ENCODE measurements around the gene DMWD. TPM values are rescaled to one million over a fixed set of nuclear protein-coding genes. Genes with fewer than 3 reads are reported as not detected.
"Not testable (repeated sequence)": the region's sequence is repeated elsewhere in the genome, so short reads cannot be mapped to it uniquely, and the experiment has no call there.

DMWD gene
- total RNA-seq, 2 donors from 2014 or later, result 29.1 to 43.6 TPM

- intact Hi-C loops (cut with DNase I), result no loop called here
- no peaks in the 10 kb centered on the region for H3K36me3 ChIP-seq
- H3K27ac ChIP-seq, result no peak overlapping the region
- H3K27me3 ChIP-seq, result no peaks in the 10 kb centered on the region
- no peaks in the 10 kb centered on the region for H3K4me1 ChIP-seq
- DNase-seq, result no peak
- no peaks in the 10 kb centered on the region for H3K9me3 ChIP-seq
- no peak for TF ChIP-seq CTCF (IDR thresholded peaks at IDR 0.05)
- no peak overlapping the region for H3K4me3 ChIP-seq
- no peak overlapping the region for H3K9ac ChIP-seq (ENCODE audit: low read depth in 2 of 2, low read length in 2 of 2)
Observed at GRCh38 chr19:45805719-45806118, 13.1 kb upstream of the DMWD start.

DNA sequence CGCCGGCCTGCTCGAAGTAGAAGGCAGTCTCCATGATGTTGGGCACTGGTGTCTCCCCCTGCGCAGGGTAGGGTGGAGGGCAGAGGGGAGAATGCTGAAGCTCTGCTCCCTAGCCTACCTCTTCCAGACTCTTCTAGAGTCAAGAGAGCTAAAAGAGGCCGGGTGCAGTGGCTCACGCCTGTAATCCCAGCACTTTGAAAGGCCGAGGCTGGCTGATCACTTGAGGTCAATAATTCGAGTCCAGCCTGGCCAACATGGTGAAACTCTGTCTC, 12.2 kb upstream of the DMWD start:
- Histone ChIP-seq H3K9me3 (no peaks in the 10 kb centered on the region), H3K27ac (no peak overlapping the region), H3K27me3 (no peaks in the 10 kb centered on the region), H3K4me3 (no peak overlapping the region), H3K36me3 (no peaks in the 10 kb centered on the region), H3K9ac (ENCODE audit: low read depth in 2 of 2, low read length in 2 of 2) (no peak overlapping the region), H3K4me1 (no peaks in the 10 kb centered on the region)
- intact Hi-C loops (cut with DNase I), result no loop called here
- no peak for TF ChIP-seq CTCF (IDR thresholded peaks at IDR 0.05)
- DNase-seq, result no peak

- no peak overlapping the region for H3K4me3 ChIP-seq
- no peak for DNase-seq
- intact Hi-C loops (cut with DNase I), result no loop called here
- H3K9ac ChIP-seq (ENCODE audit: low read depth in 2 of 2, low read length in 2 of 2), result no peak overlapping the region
- TF ChIP-seq CTCF (IDR thresholded peaks at IDR 0.05), result no peak
- no peaks in the 10 kb centered on the region for H3K36me3 ChIP-seq
- no peaks in the 10 kb centered on the region for H3K4me1 ChIP-seq
- H3K27me3 ChIP-seq, result no peaks in the 10 kb centered on the region
- no peak overlapping the region for H3K27ac ChIP-seq
- no peaks in the 10 kb centered on the region for H3K9me3 ChIP-seq
Observed at GRCh38 chr19:45804140-45804958, 11.7 kb upstream of the DMWD start.

DNA sequence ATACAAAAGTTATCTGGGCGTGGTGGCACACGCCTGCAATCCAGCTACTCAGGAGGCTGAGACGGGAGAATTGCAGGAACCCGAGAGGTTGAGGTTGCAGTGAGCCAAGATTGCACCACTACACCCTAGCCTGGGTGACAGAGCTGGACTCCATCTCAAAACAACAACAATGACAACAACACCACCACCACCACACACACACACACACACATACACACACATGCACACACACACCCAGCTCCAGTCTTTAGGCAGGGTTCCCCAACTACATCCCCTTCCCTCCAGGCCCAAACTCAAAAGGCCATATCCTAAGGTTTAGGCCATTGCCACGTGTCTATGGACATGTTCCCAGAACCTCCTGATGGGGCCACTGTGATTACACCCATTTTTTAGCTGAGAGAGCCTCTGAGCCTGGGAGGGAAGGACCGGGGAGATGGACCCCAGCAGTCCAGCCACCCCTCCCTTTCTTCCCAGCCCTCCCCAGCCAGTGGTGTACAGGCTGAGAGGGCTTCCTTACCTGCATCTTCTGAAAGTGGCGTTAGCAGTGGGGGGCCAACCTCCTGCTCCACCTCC, 9.0 kb upstream of the DMWD start:
- Histone ChIP-seq H3K27ac (no peak overlapping the region), H3K9ac (ENCODE audit: low read depth in 2 of 2, low read length in 2 of 2) (no peak overlapping the region), H3K27me3 (no peaks in the 10 kb centered on the region), H3K4me1 (no peaks in the 10 kb centered on the region), H3K36me3 (no peaks in the 10 kb centered on the region), H3K9me3 (no peaks in the 10 kb centered on the region), H3K4me3 (no peak overlapping the region)
- no peak for DNase-seq
- intact Hi-C loops (cut with DNase I), result no loop called here
- TF ChIP-seq CTCF (IDR thresholded peaks at IDR 0.05), result no peak

DNA sequence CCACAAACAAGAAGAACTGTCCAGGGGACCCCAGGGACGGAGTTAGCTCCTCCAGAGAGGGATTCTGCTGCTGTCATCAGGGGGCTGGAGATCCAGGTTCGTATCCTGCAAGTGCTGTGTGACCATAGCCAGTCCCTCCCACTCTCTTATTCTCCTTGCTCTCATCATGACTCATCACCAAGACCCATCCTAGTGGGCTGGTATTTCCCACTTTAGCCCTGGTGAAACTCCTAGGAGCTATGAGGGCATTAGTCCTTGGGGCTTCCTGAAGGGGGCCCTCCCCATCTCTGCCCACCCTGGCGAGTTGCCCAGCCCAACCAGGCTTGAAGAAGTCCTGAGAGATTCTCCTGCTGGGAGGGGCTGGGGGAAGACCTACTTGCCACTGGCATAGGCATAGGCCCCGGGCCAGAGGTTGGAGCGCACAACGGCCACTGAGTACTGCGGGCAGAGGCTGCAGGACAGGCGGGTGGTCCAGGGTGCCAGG, 7.5 kb upstream of the DMWD start:
- TF ChIP-seq CTCF (IDR thresholded peaks at IDR 0.05), result no peak
- Histone ChIP-seq H3K9me3 (no peaks in the 10 kb centered on the region), H3K27ac (no peak overlapping the region), H3K27me3 (no peaks in the 10 kb centered on the region), H3K4me1 (no peaks in the 10 kb centered on the region), H3K9ac (ENCODE audit: low read depth in 2 of 2, low read length in 2 of 2) (no peak overlapping the region), H3K4me3 (no peak overlapping the region), H3K36me3 (no peaks in the 10 kb centered on the region)
- no peak for DNase-seq
- intact Hi-C loops (cut with DNase I), result no loop called here

DNA sequence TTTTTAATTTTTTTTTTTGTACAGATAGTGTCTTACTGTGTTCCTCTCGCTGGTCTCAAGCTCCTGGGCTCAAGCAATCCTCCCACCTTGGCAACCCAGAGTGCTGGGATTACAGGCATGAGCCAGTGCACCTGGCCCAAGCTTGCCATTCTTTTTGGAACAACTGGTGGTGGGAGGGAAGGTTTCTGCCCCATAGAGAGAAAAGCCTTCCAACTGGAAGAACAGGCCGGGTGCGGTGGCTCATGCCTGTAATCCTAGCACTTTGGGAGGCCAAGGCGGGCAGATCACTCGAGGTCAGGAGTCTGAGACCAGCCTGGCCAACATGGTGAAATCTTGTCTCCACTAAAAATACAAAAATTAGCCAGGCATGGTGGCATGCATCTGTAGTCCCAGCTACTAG, 6.9 kb upstream of the DMWD start:
- H3K9me3 ChIP-seq; H3K4me3 ChIP-seq; H3K9ac ChIP-seq (ENCODE audit: low read depth in 2 of 2, low read length in 2 of 2); H3K27ac ChIP-seq; DNase-seq; H3K4me1 ChIP-seq; intact Hi-C loops (cut with DNase I); H3K36me3 ChIP-seq; H3K27me3 ChIP-seq: not testable (repeated sequence)

All from colonic mucosa (tissue), 4 donors.